Measurements from ENCODE around the gene COA8. TPM values are rescaled to one million over a fixed set of nuclear protein-coding genes. Genes with fewer than 3 reads are reported as not detected.

Gene COA8
- total RNA-seq, 1 donor from 2014 or later, result 45.2 TPM

- peaks cover 13% of the 10 kb centered on the region for H3K27me3 Mint-ChIP-seq (ENCODE audit: unreplicated experiment)
- no peaks in the 10 kb centered on the region for H3K36me3 Mint-ChIP-seq (ENCODE audit: low read depth, unreplicated experiment)
- no peak for DNase-seq (ENCODE audit: low spot score)
- peaks cover 9% of the 10 kb centered on the region for H3K4me1 Mint-ChIP-seq (ENCODE audit: unreplicated experiment)
- no peak overlapping the region for H3K27ac Mint-ChIP-seq (ENCODE audit: unreplicated experiment)
- no peak for TF ChIP-seq CTCF (IDR thresholded peaks at IDR 0.05; ENCODE audit: unreplicated experiment)
- H3K4me3 Mint-ChIP-seq (ENCODE audit: unreplicated experiment), result no peak overlapping the region
- H3K9me3 Mint-ChIP-seq (ENCODE audit: unreplicated experiment), result no peaks in the 10 kb centered on the region
These were observed 44.9 kb upstream of the COA8 start for GRCh38 chr14:103517721-103518421.

- TF ChIP-seq CTCF (IDR thresholded peaks at IDR 0.05; ENCODE audit: unreplicated experiment), result peak; percentile 76
- no peak overlapping the region for H3K4me3 Mint-ChIP-seq (ENCODE audit: unreplicated experiment)
- H3K27me3 Mint-ChIP-seq (ENCODE audit: unreplicated experiment), result peaks cover 15% of the 10 kb centered on the region
- DNase-seq (ENCODE audit: low spot score), result peak; percentile 71
- no peak overlapping the region for H3K27ac Mint-ChIP-seq (ENCODE audit: unreplicated experiment)
- H3K9me3 Mint-ChIP-seq (ENCODE audit: unreplicated experiment), result no peaks in the 10 kb centered on the region
- peaks cover 2% of the 10 kb centered on the region for H3K36me3 Mint-ChIP-seq (ENCODE audit: low read depth, unreplicated experiment)
- H3K4me1 Mint-ChIP-seq (ENCODE audit: unreplicated experiment), result peaks cover 9% of the 10 kb centered on the region
These were observed 44.2 kb upstream of the COA8 start for GRCh38 chr14:103518422-103519042.

GRCh38 chr14:103519043-103519836 is 43.5 kb upstream of the COA8 start:
- H3K9me3 Mint-ChIP-seq (ENCODE audit: unreplicated experiment), result no peaks in the 10 kb centered on the region
- H3K27me3 Mint-ChIP-seq (ENCODE audit: unreplicated experiment), result peaks cover 18% of the 10 kb centered on the region
- H3K27ac Mint-ChIP-seq (ENCODE audit: unreplicated experiment), result peak overlapping the region; percentile 18
- H3K4me3 Mint-ChIP-seq (ENCODE audit: unreplicated experiment), result peak overlapping the region; percentile 42
- DNase-seq (ENCODE audit: low spot score), result no peak
- H3K4me1 Mint-ChIP-seq (ENCODE audit: unreplicated experiment), result peaks cover 9% of the 10 kb centered on the region
- H3K36me3 Mint-ChIP-seq (ENCODE audit: low read depth, unreplicated experiment), result peaks cover 5% of the 10 kb centered on the region
- TF ChIP-seq CTCF (IDR thresholded peaks at IDR 0.05; ENCODE audit: unreplicated experiment), result no peak

GRCh38 chr14:103519837-103520212 is 42.9 kb upstream of the COA8 start:
- H3K27ac Mint-ChIP-seq (ENCODE audit: unreplicated experiment), result no peak overlapping the region
- no peak for TF ChIP-seq CTCF (IDR thresholded peaks at IDR 0.05; ENCODE audit: unreplicated experiment)
- H3K9me3 Mint-ChIP-seq (ENCODE audit: unreplicated experiment), result no peaks in the 10 kb centered on the region
- H3K4me3 Mint-ChIP-seq (ENCODE audit: unreplicated experiment), result peak overlapping the region; percentile 12
- no peak for DNase-seq (ENCODE audit: low spot score)
- H3K27me3 Mint-ChIP-seq (ENCODE audit: unreplicated experiment), result peaks cover 18% of the 10 kb centered on the region
- peaks cover 5% of the 10 kb centered on the region for H3K36me3 Mint-ChIP-seq (ENCODE audit: low read depth, unreplicated experiment)
- H3K4me1 Mint-ChIP-seq (ENCODE audit: unreplicated experiment), result peaks cover 9% of the 10 kb centered on the region
